NT2/D1 (cell line): ENCODE measurements around the gene EPS15.

Experiments
- SUZ12 ChIP-seq: IDR thresholded peaks from 2 replicates; pipeline ENCODE4 v1.6.1; 2011; ENCODE audit not compliant: insufficient read length, insufficient read depth; ENCODE audit errors: extremely low read depth
- YY1 ChIP-seq: IDR thresholded peaks from 2 replicates; pipeline ENCODE4 v1.6.1; 2011; ENCODE audit not compliant: insufficient read length, insufficient read depth

DNA sequence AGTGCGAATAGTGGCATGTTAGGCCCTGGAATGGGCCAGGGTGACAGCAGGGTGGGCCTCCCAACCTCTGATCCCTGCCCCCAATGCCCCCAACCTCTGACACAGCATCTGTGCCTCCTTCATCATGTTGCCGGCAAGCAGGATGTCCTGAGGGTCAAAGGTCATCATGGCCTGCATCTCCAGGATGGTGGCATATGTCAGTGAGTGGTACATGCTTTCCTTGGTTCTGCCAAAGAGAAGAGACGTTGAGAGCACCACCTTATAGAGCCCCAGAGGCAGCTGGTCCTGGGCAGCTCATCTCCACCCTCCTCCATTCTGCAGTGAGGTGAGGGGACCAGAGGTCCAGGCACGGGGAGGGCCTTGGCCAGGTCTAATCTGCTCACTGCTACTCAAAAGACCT is 206.3 kb downstream of the EPS15 start:
- no peak for TF ChIP-seq SUZ12
- TF ChIP-seq YY1: no peak
